ENCODE data around the gene DMRTC2. TPM values are rescaled to one million over a fixed set of nuclear protein-coding genes. Genes with fewer than 3 reads are reported as not detected.

Gene DMRTC2
- total RNA-seq, 1 donor from 2014 or later: not detected

DNA sequence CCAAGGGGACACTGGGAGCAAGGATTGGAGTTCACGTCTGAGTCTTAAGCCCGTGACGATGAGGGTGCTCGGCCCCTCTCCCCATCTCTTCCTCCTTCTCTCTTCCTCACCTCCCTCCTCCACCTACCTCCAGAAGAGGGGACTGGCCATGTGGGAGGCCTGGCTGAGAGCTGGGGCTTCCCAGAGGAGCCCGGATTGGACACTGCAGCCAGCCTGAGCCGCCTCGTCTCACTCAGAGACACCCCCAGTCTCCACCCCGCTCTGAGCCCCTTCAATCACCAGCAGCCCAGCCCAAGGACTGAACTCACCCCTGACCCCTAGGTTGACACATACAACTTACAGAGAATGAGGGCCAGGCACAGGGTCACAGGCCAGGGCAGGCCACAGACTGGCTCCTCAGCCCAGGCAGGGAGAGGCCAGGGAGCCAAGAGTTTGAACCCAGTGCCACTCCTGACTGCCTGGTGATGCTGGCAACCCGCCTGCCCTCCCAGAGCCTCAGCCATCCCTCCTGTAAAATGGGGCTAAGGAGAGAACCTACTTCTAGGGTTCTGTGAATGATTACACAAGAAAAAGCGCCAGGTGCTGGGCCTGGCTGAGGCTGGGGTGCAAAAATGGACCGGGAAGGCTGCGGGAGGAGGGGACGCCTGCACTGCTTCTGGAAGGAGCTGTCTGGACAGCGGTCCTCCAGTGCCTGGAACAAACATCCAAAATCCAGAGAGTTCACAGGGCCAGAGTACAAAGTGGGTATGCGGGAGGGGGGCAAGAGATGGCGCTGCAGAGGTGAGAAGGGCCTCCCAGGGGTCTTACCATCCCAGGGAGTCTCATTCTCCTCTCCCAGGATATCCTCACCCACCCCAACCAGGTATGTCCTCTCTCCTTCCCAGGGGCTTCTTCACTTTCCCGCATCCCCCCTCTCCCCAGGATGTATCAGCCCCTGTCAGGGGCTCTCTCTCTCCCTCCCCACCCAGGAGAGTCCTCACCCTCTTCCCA, 33.4 kb downstream of the DMRTC2 start:
- Mint-ChIP-seq H3K4me1 (ENCODE audit: unreplicated experiment) (peaks cover 6% of the 10 kb centered on the region), H3K4me3 (ENCODE audit: unreplicated experiment) (no peak overlapping the region), H3K36me3 (ENCODE audit: unreplicated experiment) (no peaks in the 10 kb centered on the region), H3K27ac (ENCODE audit: unreplicated experiment) (no peak overlapping the region), H3K9me3 (ENCODE audit: unreplicated experiment) (no peaks in the 10 kb centered on the region), H3K27me3 (ENCODE audit: unreplicated experiment) (no peaks in the 10 kb centered on the region)
- TF ChIP-seq, protein P1, sequence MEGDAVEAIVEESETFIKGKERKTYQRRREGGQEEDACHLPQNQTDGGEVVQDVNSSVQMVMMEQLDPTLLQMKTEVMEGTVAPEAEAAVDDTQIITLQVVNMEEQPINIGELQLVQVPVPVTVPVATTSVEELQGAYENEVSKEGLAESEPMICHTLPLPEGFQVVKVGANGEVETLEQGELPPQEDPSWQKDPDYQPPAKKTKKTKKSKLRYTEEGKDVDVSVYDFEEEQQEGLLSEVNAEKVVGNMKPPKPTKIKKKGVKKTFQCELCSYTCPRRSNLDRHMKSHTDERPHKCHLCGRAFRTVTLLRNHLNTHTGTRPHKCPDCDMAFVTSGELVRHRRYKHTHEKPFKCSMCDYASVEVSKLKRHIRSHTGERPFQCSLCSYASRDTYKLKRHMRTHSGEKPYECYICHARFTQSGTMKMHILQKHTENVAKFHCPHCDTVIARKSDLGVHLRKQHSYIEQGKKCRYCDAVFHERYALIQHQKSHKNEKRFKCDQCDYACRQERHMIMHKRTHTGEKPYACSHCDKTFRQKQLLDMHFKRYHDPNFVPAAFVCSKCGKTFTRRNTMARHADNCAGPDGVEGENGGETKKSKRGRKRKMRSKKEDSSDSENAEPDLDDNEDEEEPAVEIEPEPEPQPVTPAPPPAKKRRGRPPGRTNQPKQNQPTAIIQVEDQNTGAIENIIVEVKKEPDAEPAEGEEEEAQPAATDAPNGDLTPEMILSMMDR (IDR thresholded peaks at IDR 0.05): no peak
- no peak for DNase-seq (ENCODE audit: extremely low spot score, unreplicated experiment)

DNA sequence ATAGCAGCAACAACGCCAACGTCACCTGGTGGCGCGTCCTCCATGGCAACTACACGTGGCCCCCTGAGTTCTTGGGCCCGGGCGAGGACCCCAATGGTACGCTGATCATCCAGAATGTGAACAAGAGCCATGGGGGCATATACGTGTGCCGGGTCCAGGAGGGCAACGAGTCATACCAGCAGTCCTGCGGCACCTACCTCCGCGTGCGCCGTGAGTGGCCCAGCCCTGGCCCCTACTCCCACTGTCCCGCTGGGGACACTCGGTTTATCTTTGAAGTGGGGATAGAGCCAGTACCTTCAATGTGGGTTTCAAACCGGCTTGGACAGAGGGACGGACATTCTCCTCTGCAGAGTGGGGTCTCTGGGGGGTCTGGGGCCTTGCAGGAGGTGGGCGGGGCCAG, 34.2 kb downstream of the DMRTC2 start:
- no peak for DNase-seq (ENCODE audit: extremely low spot score, unreplicated experiment)
- no peaks in the 10 kb centered on the region for H3K27me3 Mint-ChIP-seq (ENCODE audit: unreplicated experiment)
- H3K36me3 Mint-ChIP-seq (ENCODE audit: unreplicated experiment): no peaks in the 10 kb centered on the region
- H3K4me1 Mint-ChIP-seq (ENCODE audit: unreplicated experiment): peaks cover 8% of the 10 kb centered on the region
- H3K9me3 Mint-ChIP-seq (ENCODE audit: unreplicated experiment): no peaks in the 10 kb centered on the region
- no peak overlapping the region for H3K27ac Mint-ChIP-seq (ENCODE audit: unreplicated experiment)
- H3K4me3 Mint-ChIP-seq (ENCODE audit: unreplicated experiment): no peak overlapping the region
- TF ChIP-seq, protein P1 (IDR thresholded peaks at IDR 0.05): no peak

DNA sequence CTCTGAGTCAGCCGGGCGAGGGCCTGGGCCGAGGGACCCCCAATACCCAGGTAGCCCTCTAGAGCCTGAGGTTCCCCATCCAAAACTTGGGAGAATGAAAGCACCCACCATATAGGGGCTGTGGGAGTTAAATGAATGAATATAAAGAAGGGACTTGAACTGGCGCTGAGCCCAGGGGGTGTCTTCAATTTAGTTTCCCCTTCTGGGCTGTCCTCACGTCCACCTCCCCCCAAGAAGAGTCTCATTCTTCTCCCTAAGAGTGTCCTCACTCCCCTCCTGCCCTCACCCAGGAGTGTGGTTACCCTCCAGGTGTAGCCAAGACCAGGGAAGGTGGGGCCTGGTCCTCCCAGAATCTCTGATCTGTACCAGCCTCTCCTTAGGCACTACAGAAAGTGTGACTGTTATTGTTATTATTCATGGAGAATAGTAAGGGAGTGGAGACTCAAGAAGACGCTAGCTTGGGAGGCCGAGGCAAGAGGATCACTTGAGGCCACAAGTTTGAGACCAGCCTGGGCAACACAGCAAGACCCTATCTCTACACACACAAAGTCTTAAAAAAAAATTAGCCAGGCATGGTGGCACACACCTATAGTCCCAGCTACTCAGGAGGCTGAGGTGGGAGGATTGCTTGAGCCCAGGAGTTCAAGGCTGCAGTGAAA, 35.0 kb downstream of the DMRTC2 start:
- no peaks in the 10 kb centered on the region for H3K27me3 Mint-ChIP-seq (ENCODE audit: unreplicated experiment)
- TF ChIP-seq, protein P1 (IDR thresholded peaks at IDR 0.05): no peak
- no peak overlapping the region for H3K27ac Mint-ChIP-seq (ENCODE audit: unreplicated experiment)
- H3K4me1 Mint-ChIP-seq (ENCODE audit: unreplicated experiment): peaks cover 11% of the 10 kb centered on the region
- H3K36me3 Mint-ChIP-seq (ENCODE audit: unreplicated experiment): no peaks in the 10 kb centered on the region
- H3K4me3 Mint-ChIP-seq (ENCODE audit: unreplicated experiment): no peak overlapping the region
- no peaks in the 10 kb centered on the region for H3K9me3 Mint-ChIP-seq (ENCODE audit: unreplicated experiment)
- DNase-seq (ENCODE audit: extremely low spot score, unreplicated experiment): no peak

DNA sequence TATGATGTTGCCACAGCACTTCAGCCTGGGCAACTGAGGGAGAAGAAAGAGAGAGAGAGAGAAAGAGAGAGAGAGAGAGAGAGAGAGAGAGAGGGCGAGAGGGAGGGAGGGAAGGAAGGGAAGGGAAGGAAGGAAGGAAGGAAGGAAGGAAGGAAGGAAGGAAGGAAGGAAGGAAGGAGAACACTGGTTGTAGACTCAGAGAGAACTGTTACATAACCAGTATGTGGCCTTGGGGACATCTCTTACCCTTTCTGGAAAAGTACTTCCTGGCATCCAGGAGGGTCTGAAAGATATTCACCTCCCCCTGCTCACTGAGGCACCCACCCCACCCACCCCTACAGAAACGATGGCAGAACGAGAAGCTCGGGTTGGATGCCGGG, 35.5 kb downstream of the DMRTC2 start:
- no peaks in the 10 kb centered on the region for H3K9me3 Mint-ChIP-seq (ENCODE audit: unreplicated experiment)
- DNase-seq (ENCODE audit: extremely low spot score, unreplicated experiment): no peak
- no peak overlapping the region for H3K4me3 Mint-ChIP-seq (ENCODE audit: unreplicated experiment)
- H3K27me3 Mint-ChIP-seq (ENCODE audit: unreplicated experiment): no peaks in the 10 kb centered on the region
- H3K4me1 Mint-ChIP-seq (ENCODE audit: unreplicated experiment): peaks cover 15% of the 10 kb centered on the region
- H3K27ac Mint-ChIP-seq (ENCODE audit: unreplicated experiment): no peak overlapping the region
- H3K36me3 Mint-ChIP-seq (ENCODE audit: unreplicated experiment): no peaks in the 10 kb centered on the region
- TF ChIP-seq, protein P1 (IDR thresholded peaks at IDR 0.05): no peak
